NCI-H146 (cell line): ENCODE data around the gene MGST2.
"Not testable (repeated sequence)": the region's sequence is repeated elsewhere in the genome, so short reads cannot be mapped to it uniquely, and the experiment has no call there.

ENCODE experiments used
- DNase-seq: peaks from one replicate; lab custom pipeline; 2025; lab: John Stamatoyannopoulos, UW

MGST2 gene

GRCh38 chr4:139665690-139666529, at the start of gene MGST2:
MGST2 (plus strand) TSS chr4:139665819; CDS start chr4:139666020, 201 bp downstream.
- peak; percentile 69 for DNase-seq

GRCh38 chr4:139617702-139618490, 47.7 kb upstream of the MGST2 start:
- no peak for DNase-seq

- DNase-seq: peak; percentile 5
These were observed 46.0 kb upstream of the MGST2 start for GRCh38 chr4:139619644-139620043.

GRCh38 chr4:139622901-139623381, 42.7 kb upstream of the MGST2 start:
- no peak for DNase-seq

GRCh38 chr4:139624441-139625092, 41.1 kb upstream of the MGST2 start:
- no peak for DNase-seq

- no peak for DNase-seq
These were observed 40.5 kb upstream of the MGST2 start for GRCh38 chr4:139625093-139625455.

GRCh38 chr4:139625482-139625881, 40.1 kb upstream of the MGST2 start:
- DNase-seq: no peak

GRCh38 chr4:139628184-139629012, 37.2 kb upstream of the MGST2 start:
- DNase-seq: peak; percentile 85

GRCh38 chr4:139629436-139630125, 36.0 kb upstream of the MGST2 start:
- no peak for DNase-seq

GRCh38 chr4:139630126-139630495, 35.5 kb upstream of the MGST2 start:
- no peak for DNase-seq

GRCh38 chr4:139630991-139631390, 34.6 kb upstream of the MGST2 start:
- DNase-seq: no peak

GRCh38 chr4:139631791-139632190, 33.8 kb upstream of the MGST2 start:
- DNase-seq: no peak

GRCh38 chr4:139632739-139633138, 32.9 kb upstream of the MGST2 start:
- not testable (repeated sequence) for DNase-seq

GRCh38 chr4:139633195-139633594, 32.4 kb upstream of the MGST2 start:
- peak; percentile 3 for DNase-seq

GRCh38 chr4:139633661-139634060, 32.0 kb upstream of the MGST2 start:
- DNase-seq: peak; percentile 45

GRCh38 chr4:139635966-139636365, 29.7 kb upstream of the MGST2 start:
- DNase-seq: peak; percentile 7

GRCh38 chr4:139638306-139638705, 27.3 kb upstream of the MGST2 start:
- DNase-seq: not testable (repeated sequence)

GRCh38 chr4:139639654-139640053, 26.0 kb upstream of the MGST2 start:
- no peak for DNase-seq

GRCh38 chr4:139641218-139641617, 24.4 kb upstream of the MGST2 start:
- no peak for DNase-seq

- DNase-seq: no peak
These were observed 23.3 kb upstream of the MGST2 start for GRCh38 chr4:139642364-139642763.
